OCI-LY7 (cell line): ENCODE measurements around the gene RBM20. TPM values are rescaled to one million over a fixed set of nuclear protein-coding genes. Genes with fewer than 3 reads are reported as not detected.

Source experiments
- BruUV-seq: library from RNA; stranded (reverse); fragments of 400-500 nt; replicated peaks from 2 replicates; lab custom pipeline; 2021; lab: Mats Ljungman, UMichigan
- CTCF ChIA-PET: fragments of 300-600 bp; sonication (Branson Sonifier 250); formaldehyde crosslinking; loops from one replicate; lab custom pipeline; 2022; ENCODE audit warnings: antibody characterized with exemption; ENCODE audit not compliant: unreplicated experiment; lab: Charles Lee
- POLR2A ChIA-PET: fragments of 300-600 bp; sonication (Branson Sonifier 250); formaldehyde crosslinking; loops from one replicate; lab custom pipeline; 2022; ENCODE audit warnings: antibody characterized with exemption; lab: Charles Lee
- DNase-seq: peaks from one replicate; pipeline ENCODE4 v3.0.0-alpha.2; 2015; ENCODE audit warnings: low spot score
- H2AFZ ChIP-seq: fragments of 200-600 bp; sonication (generic), shearing (Covaris generic); 2 replicates; pipeline ENCODE4 v1.6.1; 2014; ENCODE audit warnings: mild to moderate bottlenecking, antibody characterized with exemption, low read length, moderate library complexity
- H3K27ac ChIP-seq: fragments of 200-600 bp; sonication (generic); 2 replicates; pipeline ENCODE4 v1.5.1; 2014; ENCODE audit warnings: mixed run types, low read depth, mild to moderate bottlenecking, moderate library complexity, low read length, inconsistent platforms; ENCODE audit not compliant: poor library complexity, severe bottlenecking
- H3K36me3 ChIP-seq: fragments of 200-600 bp; sonication (generic); 2 replicates; pipeline ENCODE4 v1.6.1; 2014; ENCODE audit warnings: mild to moderate bottlenecking, antibody characterized with exemption, low read length, moderate library complexity, mixed read lengths; ENCODE audit not compliant: insufficient read depth
- H3K4me1 ChIP-seq: fragments of 200-600 bp; sonication (generic); 2 replicates; pipeline ENCODE4 v1.5.1; 2014; ENCODE audit warnings: mild to moderate bottlenecking, low read length; ENCODE audit not compliant: insufficient read depth, poor library complexity, severe bottlenecking
- H3K4me2 ChIP-seq: fragments of 200-600 bp; sonication (generic); 2 replicates; pipeline ENCODE4 v1.6.1; 2014; ENCODE audit warnings: mild to moderate bottlenecking, low read length
- H3K4me3 ChIP-seq: fragments of 200-600 bp; sonication (generic); 2 replicates; pipeline ENCODE4 v1.5.1; 2014; ENCODE audit warnings: mild to moderate bottlenecking, low read depth, low read length; ENCODE audit not compliant: poor library complexity, severe bottlenecking
- H3K79me2 ChIP-seq: fragments of 200-600 bp; sonication (generic); 2 replicates; pipeline ENCODE4 v1.6.1; 2016; ENCODE audit warnings: low read depth, mild to moderate bottlenecking, low read length, moderate library complexity, mixed read lengths; ENCODE audit not compliant: insufficient read depth
- H3K9me2 ChIP-seq: fragments of 200-600 bp; sonication (generic); 2 replicates; pipeline ENCODE4 v1.6.1; 2016; ENCODE audit warnings: mild to moderate bottlenecking, low read length, mixed read lengths; ENCODE audit not compliant: insufficient read depth
- H3K9me3 ChIP-seq: fragments of 200-600 bp; sonication (generic); 2 replicates; pipeline ENCODE4 v1.6.1; 2014; ENCODE audit warnings: mild to moderate bottlenecking, mixed run types, low read length, mixed read lengths
- H4K20me1 ChIP-seq: fragments of 200-600 bp; sonication (generic); 2 replicates; pipeline ENCODE4 v1.6.1; 2014; ENCODE audit warnings: mild to moderate bottlenecking, antibody characterized with exemption, low read length, moderate library complexity, mixed read lengths; ENCODE audit not compliant: insufficient read depth
- CTCF ChIP-seq: fragments of 200-600 bp; sonication (generic); conservative IDR thresholded peaks from 2 replicates; pipeline ENCODE4 v1.5.1; 2014; ENCODE audit warnings: mild to moderate bottlenecking, antibody characterized with exemption, low read length, moderate library complexity, mixed read lengths
- EZH2phosphoT487 ChIP-seq: fragments of 200-600 bp; sonication (generic); IDR thresholded peaks from 2 replicates; pipeline ENCODE4 v1.6.1; 2018; ENCODE audit warnings: low read depth, borderline replicate concordance, mild to moderate bottlenecking, mixed run types, antibody characterized with exemption, low read length, moderate library complexity, mixed read lengths
- intact Hi-C: fragments of 100-400 bp; cut with micrococcal nuclease; formaldehyde crosslinking; loops from one replicate; pipeline ENCODE4 v1.10.0; 2022; ENCODE audit not compliant: unreplicated experiment
- total RNA-seq, 2 experiments: library from RNA; depleted of rRNA in 1 of 2; stranded (reverse); fragments of >200 nt in 1 of 2; shearing (Covaris generic) in 1 of 2; gene quantifications; 2 replicates each; pipeline ENCODE4 v1.2.3, GENCODE V29; 2014 to 2022

The RBM20 gene
- total RNA-seq, 2 experiments from 2014 or later = 0.35 to 1.0 TPM

- no peak overlapping the region for H3K4me3 ChIP-seq
- TF ChIP-seq EZH2phosphoT487 (no peak), CTCF (no peak)
- H3K79me2 ChIP-seq = no peaks in the 10 kb centered on the region
- ChIA-PET POLR2A (interaction anchor here (0.9 to 5.1 kb wide), 6 partner anchors 9 to 39 kb away, joined by 3 to 25 read pairs (median 10); no protein-coding TSS in a partner anchor), CTCF (interaction anchor here (1.1 kb wide), 1 partner anchor 14 kb away, joined by 4 read pairs; no protein-coding TSS in a partner anchor)
- peak overlapping the region; percentile 38; the same call in 1 of the 2 replicates for H2AFZ ChIP-seq
- H3K9me2 ChIP-seq = no peaks in the 10 kb centered on the region
- intact Hi-C loops = no loop called here
- no TSS peak for BruUV-seq
- no peaks in the 10 kb centered on the region for H4K20me1 ChIP-seq
- no peaks in the 10 kb centered on the region for H3K9me3 ChIP-seq
- DNase-seq = no peak
- H3K27ac ChIP-seq = no peak overlapping the region
- H3K36me3 ChIP-seq = no peaks in the 10 kb centered on the region
- H3K4me2 ChIP-seq = peak overlapping the region; percentile 31
- peaks cover 50% of the 10 kb centered on the region for H3K4me1 ChIP-seq
These were observed 208.2 kb downstream of the RBM20 start for GRCh38 chr10:110852255-110852896.

DNA sequence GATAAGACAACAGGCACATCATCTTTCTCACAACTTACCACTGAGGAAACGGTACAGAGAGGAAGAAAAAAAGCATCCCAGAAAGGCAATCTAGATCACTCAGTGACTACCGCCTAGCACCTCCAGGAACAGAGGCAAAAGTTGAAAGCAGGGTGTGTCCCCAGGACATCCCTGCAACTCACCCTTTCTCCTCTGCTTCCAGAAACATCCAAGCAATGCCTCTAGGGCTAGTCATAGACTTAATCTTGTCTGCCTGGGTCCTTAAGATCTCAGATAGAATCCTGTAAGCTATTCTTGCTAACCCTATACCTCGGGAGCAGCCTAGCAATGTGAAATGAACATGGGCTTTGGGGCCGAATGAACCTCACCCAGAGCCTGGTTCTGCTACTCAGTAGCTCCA, 208.8 kb downstream of the RBM20 start:
- POLR2A ChIA-PET = interaction anchor here (0.6 to 5.1 kb wide), 7 partner anchors 8 to 444 kb away, joined by 3 to 25 read pairs (median 8); no protein-coding TSS in a partner anchor
- H3K27ac ChIP-seq = no peak overlapping the region
- H3K4me1 ChIP-seq = peaks cover 50% of the 10 kb centered on the region
- no peak overlapping the region for H3K4me3 ChIP-seq
- no peaks in the 10 kb centered on the region for H3K9me3 ChIP-seq
- peak overlapping the region; percentile 38; the same call in 1 of the 2 replicates for H2AFZ ChIP-seq
- BruUV-seq = no TSS peak
- TF ChIP-seq CTCF (no peak), EZH2phosphoT487 (no peak)
- intact Hi-C loops = no loop called here
- no peak for DNase-seq
- no peaks in the 10 kb centered on the region for H3K36me3 ChIP-seq
- no peaks in the 10 kb centered on the region for H3K9me2 ChIP-seq
- H3K4me2 ChIP-seq = peak overlapping the region; percentile 31
- CTCF ChIA-PET = interaction anchor here (1.1 kb wide), 1 partner anchor 14 kb away, joined by 4 read pairs; no protein-coding TSS in a partner anchor
- no peaks in the 10 kb centered on the region for H3K79me2 ChIP-seq
- H4K20me1 ChIP-seq = no peaks in the 10 kb centered on the region
